Measurements from ENCODE around the gene GZMM. TPM values are rescaled to one million over a fixed set of nuclear protein-coding genes. Genes with fewer than 3 reads are reported as not detected.

Gene GZMM
- total RNA-seq, 1 experiment from 2014 or later: 0.59 TPM

DNA sequence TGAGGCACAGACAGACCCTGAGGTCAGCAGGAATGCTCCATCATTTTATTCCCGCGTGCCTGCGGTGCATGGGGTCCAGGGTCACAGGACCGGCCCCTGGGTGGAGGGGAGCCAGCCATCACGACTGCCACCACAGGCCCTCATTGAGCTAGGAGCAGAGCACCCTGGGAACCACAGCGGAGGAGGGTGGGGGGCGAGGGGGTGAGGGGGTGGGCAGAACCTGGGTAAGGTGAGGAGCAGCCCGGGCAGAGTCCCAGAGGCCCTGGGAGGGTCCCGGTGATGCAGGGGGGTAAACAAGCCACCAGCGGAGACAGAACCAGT, 48.8 kb upstream of the GZMM start:
- Histone ChIP-seq H3K27ac (ENCODE audit: low read depth, low read length) (peak overlapping the region; percentile 13; the same call in 1 of the 2 replicates), H3K4me3 (replicated peaks in 1 of 2; ENCODE audit: low read depth in 1 of 2, low read length in 2 of 2) (no peak overlapping the region), H3K9ac (ENCODE audit: low read length) (no peak overlapping the region), H3K27me3 (ENCODE audit: insufficient read depth, low read length) (no peaks in the 10 kb centered on the region), H3K4me2 (ENCODE audit: low read length) (no peak overlapping the region), H3K79me2 (ENCODE audit: insufficient read depth, low read length) (no peaks in the 10 kb centered on the region), H3K9me2 (ENCODE audit: insufficient read depth) (no peaks in the 10 kb centered on the region), H2AFZ (ENCODE audit: low read depth, low read length, poor library complexity, severe bottlenecking) (no peak overlapping the region), H4K20me1 (ENCODE audit: insufficient read depth) (no peaks in the 10 kb centered on the region), H3K9me3 (ENCODE audit: control insufficient read depth in 1 of 2, insufficient read depth in 1 of 2, low read depth in 1 of 2, low read length in 2 of 2) (no peaks in the 10 kb centered on the region; a peak in 1 of 4 replicates), H3K4me1 (ENCODE audit: control insufficient read depth in 1 of 2, insufficient read depth in 2 of 2, low read length in 2 of 2) (peaks cover 2 to 10% of the 10 kb centered on the region in 2 experiments; a peak in 3 of 4 replicates), H3K36me3 (ENCODE audit: control insufficient read depth in 1 of 2, insufficient read depth in 2 of 2, low read length in 2 of 2) (no peaks in the 10 kb centered on the region)
- peak; percentile 16; the same call in 1 of the 2 replicates for ATAC-seq
- ChIA-PET CTCF (interaction anchor here (2.2 to 2.6 kb wide), 2 partner anchors 12 to 16 kb away, joined by 11 to 29 read pairs; partner anchors contain the start of gene TPGS1), POLR2A (interaction anchor here (0.7 to 1.1 kb wide), 2 partner anchors 11 to 16 kb away, joined by 3 read pairs; no protein-coding TSS in a partner anchor), RAD21 (ENCODE audit: low non-redundant PET in 1 of 2, low total read pairs in 2 of 2, uncharacterized antibody in 2 of 2, unreplicated experiment in 2 of 2) (interaction anchor here in 1 of 2 experiments (0.5 kb wide), 1 partner anchor 131 kb away, joined by 3 read pairs; no protein-coding TSS in a partner anchor)
- DNase-seq (ENCODE audit: low read depth, low spot score): no peak
- intact Hi-C loops (cut with micrococcal nuclease): no loop called here
- BruUV-seq (replicated peaks): no TSS peak
- TF ChIP-seq CEBPB (IDR thresholded peaks at IDR 0.05; ENCODE audit: low read depth) (no peak), SRF (IDR thresholded peaks at IDR 0.05; ENCODE audit: low read depth) (no peak), SIN3A (IDR thresholded peaks at IDR 0.05; ENCODE audit: low read depth) (no peak), SP1 (IDR thresholded peaks at IDR 0.05; ENCODE audit: low read depth) (no peak), CTCF (IDR thresholded peaks at IDR 0.05 in 2 of 3, conservative IDR thresholded peaks at IDR 0.05 in 1 of 3; ENCODE audit: borderline replicate concordance in 1 of 3, insufficient read depth in 1 of 3, low read depth in 2 of 3, low read length in 2 of 3) (no peak), ATF3 (IDR thresholded peaks at IDR 0.05) (no peak), YY1 (IDR thresholded peaks at IDR 0.05; ENCODE audit: extremely low read depth, insufficient replicate concordance, low read depth, low read length) (no peak), ZBTB33 (IDR thresholded peaks at IDR 0.05; ENCODE audit: extremely low read depth, insufficient replicate concordance, low read length) (no peak), EGR1 (IDR thresholded peaks at IDR 0.05; ENCODE audit: low read depth) (no peak), FOSL1 (IDR thresholded peaks at IDR 0.05; ENCODE audit: low read depth) (no peak), ZFX (IDR thresholded peaks at IDR 0.05) (no peak)

Measured in HCT116 (cell line).